NCI-H2107 (cell line): Measurements from ENCODE around the gene POU2AF3.

ENCODE experiments used
- DNase-seq: peaks from one replicate; lab custom pipeline; 2025; lab: John Stamatoyannopoulos, UW

POU2AF3 gene

DNA sequence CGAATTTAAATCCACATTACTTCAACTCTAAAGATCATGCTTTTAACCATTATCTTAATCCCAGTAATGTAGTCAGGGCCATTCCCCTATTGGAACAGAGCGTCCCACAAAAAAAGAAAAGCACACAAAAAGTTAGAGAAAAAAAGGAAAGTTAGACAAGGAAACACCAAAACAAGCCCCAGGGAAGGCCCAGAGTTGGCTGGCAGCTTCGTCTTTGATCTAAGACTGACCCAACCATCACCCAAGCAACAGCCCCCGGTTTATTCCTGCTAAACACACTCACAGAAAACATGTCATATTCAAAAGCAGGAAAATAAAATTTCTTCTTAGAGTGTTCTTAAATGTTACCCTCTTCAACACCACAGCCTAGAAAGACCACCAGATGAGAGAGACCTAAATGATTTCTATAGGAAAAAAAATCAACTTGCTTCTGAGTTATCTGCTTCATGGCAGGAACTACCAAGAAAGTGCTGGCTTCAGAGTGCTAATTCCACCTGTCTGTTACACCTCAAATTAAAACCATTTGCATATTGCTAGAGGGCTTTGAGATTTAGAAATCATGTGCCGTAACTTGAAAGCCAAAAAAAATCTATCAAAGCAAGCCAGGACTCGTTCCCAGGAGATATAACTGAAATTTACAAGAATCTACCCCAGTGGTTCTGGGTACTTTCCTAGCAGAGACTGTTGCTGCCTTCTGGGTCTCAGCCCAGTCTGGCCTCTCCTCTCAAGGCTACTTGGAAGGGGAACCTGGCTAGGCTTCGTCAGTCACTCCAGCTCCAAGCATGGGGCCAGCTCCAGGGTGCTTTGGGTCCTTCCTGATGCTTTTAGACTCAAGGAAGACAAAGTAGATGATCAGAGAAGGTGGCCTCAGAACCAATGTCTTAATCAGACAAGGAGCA is 31.2 kb downstream of the POU2AF3 start:
- no peak for DNase-seq

GRCh38 chr11:111330234-111330893 is 32.0 kb downstream of the POU2AF3 start:
- DNase-seq = no peak

DNA sequence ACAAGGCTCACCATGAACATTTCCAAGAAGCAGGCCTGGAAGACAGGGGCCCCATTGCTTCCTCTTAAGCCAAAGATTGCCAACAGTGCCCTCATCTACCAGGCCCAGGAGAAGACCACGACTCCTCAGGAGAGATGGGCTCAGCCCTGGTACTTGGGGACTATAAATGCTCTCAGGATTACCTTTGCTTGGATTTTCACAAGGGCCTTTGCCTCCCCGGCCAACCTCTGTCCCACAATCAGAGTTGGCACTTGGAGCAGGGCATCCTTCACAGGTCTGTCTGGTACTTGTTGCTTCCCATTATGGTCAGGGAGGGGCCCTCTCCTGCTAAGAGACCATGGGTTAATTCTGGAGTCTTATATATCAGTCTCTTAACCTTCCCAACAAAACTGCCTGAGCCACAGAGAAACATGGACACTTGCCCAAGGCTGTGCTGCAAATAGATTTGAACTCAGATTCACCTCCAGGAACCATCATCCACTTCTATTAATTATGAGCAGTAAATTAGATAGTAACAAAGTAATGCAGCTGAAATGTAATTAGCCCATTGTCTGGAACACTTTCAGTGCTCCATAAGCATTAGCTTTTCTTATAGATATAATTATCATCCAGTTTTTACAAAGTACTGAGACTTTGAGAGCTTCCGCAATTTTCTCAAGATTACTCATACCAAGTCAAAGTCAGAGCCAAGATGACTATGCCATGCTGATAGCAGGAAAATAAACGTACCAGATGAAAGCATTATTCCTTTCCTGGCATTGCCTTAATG is 33.5 kb downstream of the POU2AF3 start:
- DNase-seq = no peak

DNA sequence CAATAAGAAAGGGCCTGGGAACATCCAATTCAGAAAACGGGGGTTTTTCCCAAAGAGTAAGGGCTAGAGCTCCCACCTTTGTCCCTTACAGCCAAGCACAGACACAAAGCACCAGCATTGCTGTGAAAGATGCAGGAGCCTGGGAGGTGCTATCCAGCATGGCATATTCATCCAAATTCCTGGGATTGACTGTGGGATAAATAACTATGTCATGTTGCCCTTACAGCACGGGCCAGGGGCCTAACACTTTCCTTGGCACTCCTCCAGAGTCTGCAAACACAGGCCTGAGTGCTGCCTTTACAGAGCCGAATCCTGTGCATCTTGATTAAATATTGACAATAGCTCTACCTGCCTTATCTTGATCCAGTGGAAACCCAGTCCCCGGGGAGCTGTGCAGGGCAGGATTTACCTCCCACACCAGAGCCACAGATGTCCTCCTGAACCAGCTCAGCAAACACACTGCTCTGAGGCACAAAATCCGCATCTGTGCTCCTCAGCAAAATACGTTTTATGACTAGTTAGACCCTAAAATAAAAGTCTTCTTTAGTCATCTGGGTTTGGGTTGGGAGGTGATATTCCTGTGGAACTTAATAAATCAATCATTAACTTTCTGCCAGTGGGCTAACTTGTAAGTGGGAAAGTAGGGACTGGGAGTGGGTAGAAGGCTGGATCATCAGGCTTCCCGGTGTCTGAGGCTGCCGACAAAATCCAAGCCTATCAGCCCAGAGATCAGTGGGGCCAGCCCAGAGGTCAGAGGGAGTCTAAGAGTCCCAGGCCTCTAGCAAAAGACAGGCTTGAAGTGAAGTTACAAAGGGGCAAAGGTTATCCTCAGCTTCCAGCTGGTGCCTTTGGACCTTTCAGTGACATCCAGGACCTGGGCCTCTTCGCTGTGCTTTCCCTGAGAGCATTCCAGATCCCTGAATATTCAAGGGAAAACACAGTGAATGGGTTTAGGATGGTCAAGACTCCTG is 36.5 kb downstream of the POU2AF3 start:
- no peak for DNase-seq

- no peak for DNase-seq
Measured at GRCh38 chr11:111335549-111335948, 37.2 kb downstream of the POU2AF3 start.

GRCh38 chr11:111336062-111336461 is 37.7 kb downstream of the POU2AF3 start:
- DNase-seq = no peak

GRCh38 chr11:111336582-111337256 is 38.4 kb downstream of the POU2AF3 start:
- no peak for DNase-seq

DNA sequence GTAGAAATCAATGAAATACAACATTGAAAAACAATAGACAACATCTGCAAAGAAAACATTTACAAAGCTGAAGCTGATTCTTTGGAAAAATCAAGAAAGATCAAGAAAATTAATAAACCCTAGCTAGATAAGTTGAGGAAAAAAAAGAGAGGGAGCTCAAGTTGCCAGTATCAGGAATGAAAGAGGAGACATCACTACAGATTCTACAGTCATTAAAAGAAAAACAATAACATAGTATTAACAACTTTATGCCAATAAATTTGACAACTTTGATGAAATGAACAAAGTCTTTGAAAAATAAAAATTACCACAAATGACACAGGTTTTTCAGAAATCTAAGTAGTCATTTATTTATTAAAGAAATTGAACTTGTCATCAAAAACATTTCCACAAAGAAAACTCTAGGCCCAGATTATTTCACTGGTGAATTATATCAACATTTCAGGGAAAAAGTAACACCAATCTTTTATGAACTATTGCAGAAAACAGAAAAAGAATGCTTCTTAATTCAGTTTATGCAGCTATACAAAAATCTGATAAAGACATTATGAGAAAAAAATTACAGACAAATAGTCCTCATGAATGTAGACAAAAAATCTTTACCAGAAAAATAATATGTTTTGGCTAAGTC is 41.5 kb downstream of the POU2AF3 start:
- DNase-seq = no peak

- DNase-seq = no peak
Measured at GRCh38 chr11:111342329-111342728, 44.0 kb downstream of the POU2AF3 start.

DNA sequence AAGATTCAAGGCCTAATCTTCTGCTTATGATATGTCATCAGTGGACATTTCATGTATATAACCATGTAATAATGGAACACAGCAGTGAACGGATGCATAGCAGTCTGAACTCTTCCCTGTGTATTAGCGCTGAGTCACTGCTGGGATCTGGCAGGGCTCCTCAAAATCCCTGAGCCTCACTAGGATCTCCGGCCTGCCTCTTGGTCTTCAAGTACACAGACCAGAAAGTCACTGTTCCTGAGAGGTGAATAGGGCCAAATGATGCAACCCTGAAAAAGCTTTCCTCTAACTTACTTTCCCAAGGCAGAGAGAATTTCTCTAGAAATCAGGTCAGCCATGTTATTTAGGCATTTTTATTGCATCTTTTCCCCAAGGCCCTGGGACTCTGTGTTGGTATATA is 45.7 kb downstream of the POU2AF3 start:
- no peak for DNase-seq

DNA sequence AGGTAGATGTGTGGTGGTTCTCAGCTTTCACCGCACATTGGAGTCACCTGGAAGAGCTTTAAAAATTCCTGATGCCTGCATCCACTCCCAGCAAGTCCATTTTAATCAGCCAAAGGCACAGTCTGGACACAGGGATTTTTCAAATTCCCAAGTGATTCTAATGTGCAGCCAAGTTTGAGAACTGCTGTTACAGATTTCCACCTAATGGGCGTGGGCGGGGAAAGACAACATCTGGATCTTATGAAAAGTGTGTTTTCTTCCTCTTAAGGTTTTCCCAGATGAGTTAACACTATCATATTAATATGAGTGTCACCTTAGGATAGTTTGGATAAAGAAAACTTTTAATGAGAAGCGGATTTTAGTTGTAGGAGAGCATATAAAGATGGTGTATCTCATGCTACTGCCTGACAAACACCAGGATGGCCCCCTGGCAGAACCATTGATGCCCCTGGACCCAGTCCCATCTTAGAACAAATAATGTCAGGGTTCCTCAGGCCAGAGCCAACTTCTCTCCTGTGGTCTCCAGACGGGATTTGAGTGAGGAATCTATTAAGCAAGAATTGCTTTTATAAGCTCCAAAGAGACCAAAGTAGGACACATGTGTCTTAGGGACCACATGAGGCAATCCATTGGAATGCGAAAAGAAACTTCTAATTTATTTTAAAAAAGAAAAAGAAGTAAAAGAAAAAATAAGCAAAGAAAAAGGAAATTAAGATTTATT is 48.8 kb downstream of the POU2AF3 start:
- no peak for DNase-seq

DNA sequence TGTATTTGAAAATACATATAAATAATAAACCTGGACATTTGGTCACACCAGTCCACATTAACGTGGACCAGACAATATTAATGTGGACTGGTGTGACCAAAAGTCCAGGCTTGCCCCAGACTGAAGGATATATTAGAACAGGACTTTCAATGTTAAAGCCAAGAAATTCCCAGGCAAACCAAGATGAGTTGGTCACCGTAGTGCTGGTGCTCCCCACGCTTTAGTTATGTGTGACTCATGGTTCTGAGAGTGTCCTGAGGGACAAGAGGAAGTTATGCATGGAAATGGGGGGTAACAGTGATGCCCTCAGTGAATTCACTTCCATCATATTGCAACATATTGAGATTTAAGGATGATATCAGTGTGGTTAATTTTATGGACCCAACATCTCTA is 49.4 kb downstream of the POU2AF3 start:
- no peak for DNase-seq

DNA sequence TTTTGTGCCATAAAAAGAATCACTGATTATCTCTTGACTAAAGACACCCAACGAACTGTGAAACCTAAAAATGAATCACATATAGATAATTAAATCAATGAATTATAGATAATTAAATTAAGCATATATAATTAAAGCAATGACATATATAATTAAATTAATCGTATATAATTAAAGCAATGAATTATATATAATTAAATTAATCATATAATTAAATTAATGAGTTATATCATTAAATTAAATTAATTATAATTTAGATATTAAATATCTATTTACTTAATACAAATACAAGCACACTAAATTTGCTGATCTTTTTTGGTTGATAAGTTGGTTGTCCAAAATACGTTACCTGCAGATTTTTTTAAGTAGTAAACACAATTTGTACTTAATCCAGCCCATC is 49.8 kb downstream of the POU2AF3 start:
- no peak for DNase-seq

DNA sequence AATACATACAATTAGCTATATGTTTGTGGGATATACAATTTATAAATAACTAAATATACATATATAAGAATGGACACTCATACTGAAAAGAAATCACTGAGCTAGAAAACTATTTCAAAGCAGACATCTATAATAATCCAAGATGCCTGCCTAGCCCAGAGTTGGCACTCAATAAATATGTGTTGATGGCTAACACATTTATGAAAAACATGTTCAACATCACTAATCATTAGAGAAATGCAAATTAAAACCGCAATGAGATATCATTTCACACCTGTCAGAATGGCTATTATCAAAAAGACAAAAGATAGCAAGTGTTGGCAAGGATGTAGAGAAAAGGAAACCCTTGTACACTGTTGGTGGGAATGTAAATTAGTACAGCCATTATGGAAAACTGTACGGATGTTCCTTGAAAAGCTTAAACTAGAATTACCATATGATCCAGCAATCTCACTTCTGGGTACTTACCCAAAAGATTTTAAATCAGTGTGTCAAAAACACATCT is 50.9 kb downstream of the POU2AF3 start:
- no peak for DNase-seq

DNA sequence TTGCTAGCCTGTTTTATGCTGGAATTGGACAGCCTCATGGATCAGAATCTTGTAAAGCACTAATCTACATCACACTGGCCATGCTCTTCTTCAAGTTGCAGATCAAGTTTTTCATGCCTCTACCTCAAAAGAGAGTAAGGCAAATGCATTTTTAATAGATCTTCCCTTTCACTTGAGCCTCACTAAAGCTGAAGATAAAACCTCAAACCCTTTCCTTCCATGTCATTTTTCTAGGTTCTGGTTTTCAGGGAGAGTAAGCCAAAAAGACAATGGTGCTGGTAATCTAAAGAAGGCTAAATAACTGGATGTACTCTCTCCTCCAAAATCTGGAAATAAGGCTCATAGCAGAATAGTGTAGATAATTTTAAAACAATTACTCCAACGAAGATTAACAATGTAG is 52.5 kb downstream of the POU2AF3 start:
- no peak for DNase-seq

GRCh38 chr11:111351374-111352055 is 53.2 kb downstream of the POU2AF3 start:
- no peak for DNase-seq

- no peak for DNase-seq
Measured at GRCh38 chr11:111352231-111352746, 53.9 kb downstream of the POU2AF3 start.

- no peak for DNase-seq
Measured at GRCh38 chr11:111352935-111353710, 54.8 kb downstream of the POU2AF3 start.
